GM15510 (cell line): ENCODE data around the gene MGST3.

ENCODE experiments used
- POLR2A ChIP-seq: IDR thresholded peaks from 3 replicates; pipeline ENCODE4 v1.6.1; 2011; ENCODE audit warnings: borderline replicate concordance; ENCODE audit not compliant: insufficient read length; ENCODE audit errors: extremely low read depth

Gene MGST3

DNA sequence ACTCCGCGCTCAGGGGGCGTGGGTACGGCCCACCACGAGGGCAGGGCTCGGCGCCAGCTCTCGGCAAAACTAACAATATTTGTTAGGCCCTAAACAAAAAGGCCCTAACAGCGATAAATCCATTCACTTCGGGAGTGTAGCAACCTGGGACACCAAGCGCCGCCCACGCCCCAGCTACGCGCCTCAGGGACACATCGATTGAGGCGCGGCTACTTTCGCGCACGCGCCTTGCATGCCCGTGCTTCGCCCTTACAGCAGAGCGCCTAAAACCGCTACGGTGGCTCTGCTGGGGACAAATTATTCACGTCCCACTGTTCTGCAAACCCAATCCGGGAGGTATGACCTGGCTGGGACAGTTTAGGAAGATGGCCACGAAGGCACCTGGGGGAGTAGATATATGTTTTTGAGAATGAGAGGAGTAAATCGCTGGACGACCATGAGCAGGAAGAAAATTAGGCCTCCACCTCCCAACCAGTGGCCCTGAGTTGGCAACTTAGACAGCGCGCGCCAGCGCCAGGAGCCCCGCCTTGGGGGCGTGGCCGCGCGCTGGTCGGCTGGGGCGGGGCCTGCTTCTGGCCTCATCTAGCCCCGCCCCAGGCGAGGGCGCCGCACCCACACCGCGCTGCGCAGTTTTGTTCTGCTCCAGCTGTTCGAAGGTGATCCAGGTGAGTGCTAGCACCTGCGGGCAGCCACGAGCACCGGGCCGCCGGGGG is at the start of gene MGST3:
Gene MGST3, plus strand, starts transcription at position 606 of the 713 bp plus-strand sequence. CDS start 18,614 bp downstream, outside the sequence.
- peak; percentile 47 for TF ChIP-seq POLR2A

GRCh38 chr1:165581926-165582325 is 49.1 kb upstream of the MGST3 start:
- no peak for TF ChIP-seq POLR2A

GRCh38 chr1:165586398-165586797 is 44.6 kb upstream of the MGST3 start:
- TF ChIP-seq POLR2A = no peak

DNA sequence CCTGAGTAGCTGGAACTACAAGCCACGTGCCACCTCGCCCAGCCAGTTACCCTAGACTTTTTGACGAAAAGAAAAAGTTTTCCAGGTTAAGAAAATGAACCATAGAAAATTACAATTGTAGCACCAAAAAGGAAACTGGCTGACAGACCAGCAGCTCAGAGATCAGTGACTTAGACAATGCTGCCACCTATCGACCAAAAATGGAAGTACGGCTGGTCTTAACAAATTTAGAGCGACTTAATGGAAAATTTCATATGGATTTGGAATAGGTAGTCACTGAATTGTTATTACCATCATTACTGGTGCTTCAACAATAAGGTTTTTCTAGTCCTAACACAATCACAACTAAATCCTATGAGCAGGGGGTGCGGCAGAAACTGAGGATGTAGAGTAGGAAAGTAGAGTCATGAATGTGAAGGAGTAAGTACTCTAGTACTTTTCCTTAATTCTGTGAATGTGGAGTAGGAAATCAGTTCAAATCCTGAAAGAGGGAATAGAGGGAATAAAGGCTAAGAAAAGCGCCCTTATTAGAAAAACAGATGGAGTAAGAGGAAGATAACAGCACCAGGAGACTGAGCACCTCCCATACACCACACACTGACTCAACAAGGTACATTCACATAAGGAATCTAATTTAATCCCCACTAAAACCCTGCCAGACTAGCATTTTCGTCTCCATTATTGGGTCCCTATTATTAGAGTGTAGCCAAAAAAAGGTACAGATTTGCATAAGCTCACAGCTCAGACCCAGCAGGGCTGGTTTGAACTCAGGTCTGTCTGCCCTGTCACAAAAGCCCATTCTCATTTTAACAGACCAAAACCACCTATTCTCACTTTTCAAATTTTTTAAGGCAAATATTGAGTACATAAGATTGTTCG is 37.9 kb upstream of the MGST3 start:
- TF ChIP-seq POLR2A = no peak

- no peak for TF ChIP-seq POLR2A
Measured at GRCh38 chr1:165595246-165595938, 35.6 kb upstream of the MGST3 start.

- peak; percentile 33 for TF ChIP-seq POLR2A
Measured at GRCh38 chr1:165597883-165598675, 33.0 kb upstream of the MGST3 start.

GRCh38 chr1:165598676-165599059 is 32.4 kb upstream of the MGST3 start:
- TF ChIP-seq POLR2A = no peak

- no peak for TF ChIP-seq POLR2A
Measured at GRCh38 chr1:165600793-165601192, 30.2 kb upstream of the MGST3 start.

GRCh38 chr1:165603810-165604209 is 27.2 kb upstream of the MGST3 start:
- TF ChIP-seq POLR2A = no peak

DNA sequence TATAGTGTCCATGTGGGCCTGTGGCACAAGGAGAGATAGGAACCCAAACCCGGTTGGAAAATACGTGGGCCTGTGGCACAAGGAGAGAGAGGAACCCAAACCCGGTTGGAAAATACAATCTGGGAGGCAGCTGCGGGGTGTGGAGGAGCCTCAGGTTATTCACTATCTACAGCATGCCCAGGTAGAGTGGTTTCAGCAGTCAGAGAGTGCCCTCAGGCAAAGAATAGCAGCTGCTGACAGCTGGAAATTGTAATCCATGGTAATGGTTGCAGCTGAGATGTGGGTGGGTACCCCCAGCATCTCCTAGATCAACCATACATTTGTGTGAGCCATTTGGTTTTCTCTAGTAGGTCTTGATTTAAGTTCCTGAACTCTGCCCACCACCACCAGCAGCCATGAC is 25.8 kb upstream of the MGST3 start:
- no peak for TF ChIP-seq POLR2A

GRCh38 chr1:165610866-165611265 is 20.2 kb upstream of the MGST3 start:
- no peak for TF ChIP-seq POLR2A

- no peak for TF ChIP-seq POLR2A
Measured at GRCh38 chr1:165612062-165612461, 19.0 kb upstream of the MGST3 start.

DNA sequence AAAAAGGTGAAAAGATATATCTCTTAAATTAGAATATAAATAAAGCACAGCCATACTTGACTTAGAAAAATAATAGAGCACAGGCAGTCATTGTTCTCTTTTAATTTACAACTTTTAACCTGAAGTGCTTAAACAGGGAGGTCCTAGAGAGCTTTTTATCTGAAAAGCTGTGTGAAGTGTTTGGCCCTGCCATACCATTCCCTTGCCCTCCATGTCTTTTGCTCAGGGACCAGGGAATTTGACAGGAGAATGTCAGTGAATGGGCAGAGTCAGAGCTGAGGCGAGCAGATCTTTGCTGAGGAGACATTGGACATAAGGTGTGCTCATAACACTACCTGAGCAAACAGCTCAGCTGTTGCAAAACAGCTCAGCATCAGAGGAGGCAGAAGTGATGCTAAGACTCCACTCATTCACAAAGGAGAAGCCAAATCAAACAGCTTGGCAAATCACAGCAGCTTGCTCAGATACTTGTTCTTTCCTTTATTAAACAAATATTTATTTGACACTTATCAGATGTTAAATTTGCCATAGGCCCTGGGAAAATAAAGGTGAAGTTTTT is 14.9 kb upstream of the MGST3 start:
- TF ChIP-seq POLR2A = no peak

- no peak for TF ChIP-seq POLR2A
Measured at GRCh38 chr1:165616987-165617546, 14.0 kb upstream of the MGST3 start.

GRCh38 chr1:165619647-165620151 is 11.3 kb upstream of the MGST3 start:
- TF ChIP-seq POLR2A = no peak

GRCh38 chr1:165623624-165624023 is 7.4 kb upstream of the MGST3 start:
- TF ChIP-seq POLR2A = no peak
